ENCODE measurements around the gene PIR. TPM values are rescaled to one million over a fixed set of nuclear protein-coding genes. Genes with fewer than 3 reads are reported as not detected.

The PIR gene
- total RNA-seq, 4 donors from 2014 or later: 32.9 to 70.2 (median 48.8) TPM

- Histone ChIP-seq H3K4me3 (replicated peaks in 1 of 3) (no peak overlapping the region), H3K27ac (no peak overlapping the region), H3K9me3 (no peaks in the 10 kb centered on the region), H3K27me3 (no peaks in the 10 kb centered on the region), H3K36me3 (peaks cover 0 to 2% of the 10 kb centered on the region in 2 donors), H3K4me1 (no peaks in the 10 kb centered on the region)
- no peak for TF ChIP-seq CTCF (IDR thresholded peaks at IDR 0.05)
- TF ChIP-seq POLR2A (IDR thresholded peaks at IDR 0.05): no peak
- intact Hi-C loops (cut with DNase I): no loop called here
- DNase-seq: no peak
- WGBS, 2 donors: 78 to 80% methylated on average over 4 of the region's 4 CpGs
These were observed 101.3 kb downstream of the PIR start for GRCh38 chrX:15391850-15392249.

- TF ChIP-seq CTCF (IDR thresholded peaks at IDR 0.05): no peak
- TF ChIP-seq POLR2A (IDR thresholded peaks at IDR 0.05): no peak
- Histone ChIP-seq H3K4me1 (no peaks in the 10 kb centered on the region), H3K27ac (no peak within 1 kb of the TSS), H3K9me3 (no peaks in the 10 kb centered on the region), H3K27me3 (no peaks in the 10 kb centered on the region), H3K36me3 (no peaks in the 10 kb centered on the region), H3K4me3 (replicated peaks in 1 of 3) (no peak within 1 kb of the TSS)
- DNase-seq: no peak
- WGBS, 2 donors: 61 to 64% methylated on average over 2 of the region's 2 CpGs
- intact Hi-C loops (cut with DNase I): no loop called here
These were observed 108.8 kb downstream of the PIR start, which contains the start of gene VEGFD for GRCh38 chrX:15384304-15384703. Gene VEGFD, minus strand, starts transcription at chrX:15384413. Its CDS starts 467 bp downstream, at chrX:15383946.

- H3K36me3 ChIP-seq: no peaks in the 10 kb centered on the region
- no peak overlapping the region for H3K27ac ChIP-seq
- TF ChIP-seq CTCF (IDR thresholded peaks at IDR 0.05): no peak
- TF ChIP-seq POLR2A (IDR thresholded peaks at IDR 0.05): no peak
- WGBS, 2 donors: 89 to 91% methylated on average over 8 of the region's 8 CpGs
- H3K27me3 ChIP-seq: no peaks in the 10 kb centered on the region
- no peak overlapping the region for H3K4me3 ChIP-seq (replicated peaks in 1 of 3)
- H3K9me3 ChIP-seq: no peaks in the 10 kb centered on the region
- no peak for DNase-seq
- H3K4me1 ChIP-seq: no peaks in the 10 kb centered on the region
- intact Hi-C loops (cut with DNase I): no loop called here
These were observed 110.3 kb downstream of the PIR start for GRCh38 chrX:15382813-15383212.

- H3K4me3 ChIP-seq (replicated peaks in 1 of 3): no peak overlapping the region
- WGBS, 2 donors: 92 to 94% methylated on average over 1 of the region's 1 CpG
- no peaks in the 10 kb centered on the region for H3K36me3 ChIP-seq
- intact Hi-C loops (cut with DNase I): no loop called here
- no peaks in the 10 kb centered on the region for H3K27me3 ChIP-seq
- no peaks in the 10 kb centered on the region for H3K9me3 ChIP-seq
- H3K4me1 ChIP-seq: no peaks in the 10 kb centered on the region
- DNase-seq: no peak
- no peak overlapping the region for H3K27ac ChIP-seq
- no peak for TF ChIP-seq POLR2A (IDR thresholded peaks at IDR 0.05)
- TF ChIP-seq CTCF (IDR thresholded peaks at IDR 0.05): no peak
These were observed 116.2 kb downstream of the PIR start for GRCh38 chrX:15376956-15377355.

GRCh38 chrX:15373976-15374375 lies 119.2 kb downstream of the PIR start:
- no peaks in the 10 kb centered on the region for H3K36me3 ChIP-seq
- TF ChIP-seq CTCF (IDR thresholded peaks at IDR 0.05): no peak
- no peak for TF ChIP-seq POLR2A (IDR thresholded peaks at IDR 0.05)
- no peaks in the 10 kb centered on the region for H3K27me3 ChIP-seq
- 76 to 84% methylated on average over 3 of the region's 3 CpGs for WGBS, 2 donors
- H3K4me1 ChIP-seq: no peaks in the 10 kb centered on the region
- no peak overlapping the region for H3K27ac ChIP-seq
- DNase-seq: no peak
- H3K4me3 ChIP-seq (replicated peaks in 1 of 3): no peak overlapping the region
- intact Hi-C loops (cut with DNase I): no loop called here
- H3K9me3 ChIP-seq: no peaks in the 10 kb centered on the region
